Measurements from ENCODE around the gene PSAP. TPM values are rescaled to one million over a fixed set of nuclear protein-coding genes. Genes with fewer than 3 reads are reported as not detected.
A peak's percentile ranks its signal among the peaks of the same experiment; 100 is the strongest.

The PSAP gene
- total RNA-seq, 1 donor from 2014 or later = 1,262 TPM

DNA sequence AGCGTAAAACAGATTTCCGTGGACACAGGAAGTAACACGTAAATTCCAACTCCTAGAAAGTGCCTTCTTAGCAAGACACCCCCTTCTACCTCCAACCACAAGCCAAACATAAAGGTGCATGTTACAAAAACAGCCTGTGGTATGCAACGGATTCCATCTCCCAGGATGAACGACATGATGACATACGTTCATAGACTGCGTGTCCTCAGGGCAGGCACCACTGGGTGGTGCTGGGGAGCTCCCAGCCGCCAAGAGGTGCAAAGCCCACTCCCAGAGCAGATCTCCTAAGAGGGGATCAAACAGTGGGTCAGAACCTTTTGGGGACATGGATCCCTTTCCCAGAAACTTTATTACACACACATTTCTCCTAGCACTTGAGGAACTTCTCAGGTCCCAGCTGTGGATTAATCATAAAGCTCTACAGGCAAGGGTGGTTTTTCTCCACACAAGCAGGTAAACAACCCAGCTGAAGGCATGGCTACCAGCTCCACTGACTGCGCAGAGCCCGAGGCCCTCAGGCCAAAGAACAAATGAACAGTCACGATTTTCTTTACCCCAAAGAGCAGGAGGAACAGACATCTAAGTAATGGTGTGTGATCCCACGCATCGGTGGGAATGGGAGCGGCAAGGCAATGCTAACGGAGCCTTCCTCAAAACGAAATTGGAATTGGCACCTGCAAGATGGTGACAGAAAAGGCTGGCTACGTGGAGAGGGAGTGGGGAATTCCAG, 13.8 kb downstream of the PSAP start:
- H3K4me3 Mint-ChIP-seq (ENCODE audit: unreplicated experiment) = peak overlapping the region; percentile 40
- DNase-seq (ENCODE audit: extremely low spot score, unreplicated experiment) = no peak
- no peaks in the 10 kb centered on the region for H3K9me3 Mint-ChIP-seq (ENCODE audit: unreplicated experiment)
- TF ChIP-seq CTCF (IDR thresholded peaks at IDR 0.05) = peak; percentile 37
- no peaks in the 10 kb centered on the region for H3K27me3 Mint-ChIP-seq (ENCODE audit: unreplicated experiment)
- peaks cover 68% of the 10 kb centered on the region for H3K4me1 Mint-ChIP-seq (ENCODE audit: unreplicated experiment)
- H3K27ac Mint-ChIP-seq (ENCODE audit: unreplicated experiment) = peak overlapping the region; percentile 92
- peaks cover 8% of the 10 kb centered on the region for H3K36me3 Mint-ChIP-seq (ENCODE audit: unreplicated experiment)

DNA sequence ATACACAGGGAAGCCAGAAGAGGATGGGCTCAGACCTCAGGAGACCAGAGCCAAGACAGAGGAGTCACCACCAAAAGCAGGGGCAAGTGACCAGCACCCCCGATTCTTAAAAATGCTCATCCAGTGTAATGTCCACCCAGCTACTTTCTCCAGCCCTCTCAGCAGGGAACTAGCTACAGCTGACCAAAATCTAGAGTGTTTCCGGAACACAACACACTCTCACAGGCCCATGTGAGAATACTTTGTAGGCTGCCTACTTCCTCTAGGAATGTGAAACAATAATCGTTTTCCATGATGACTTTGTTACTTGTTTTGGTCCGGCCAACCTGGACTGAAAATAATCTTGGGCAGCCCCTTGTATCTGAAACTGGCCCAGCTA, 14.5 kb downstream of the PSAP start:
- Mint-ChIP-seq H3K9me3 (ENCODE audit: unreplicated experiment) (no peaks in the 10 kb centered on the region), H3K4me3 (ENCODE audit: unreplicated experiment) (peak overlapping the region; percentile 40), H3K4me1 (ENCODE audit: unreplicated experiment) (peaks cover 70% of the 10 kb centered on the region), H3K36me3 (ENCODE audit: unreplicated experiment) (peaks cover 10% of the 10 kb centered on the region), H3K27me3 (ENCODE audit: unreplicated experiment) (no peaks in the 10 kb centered on the region), H3K27ac (ENCODE audit: unreplicated experiment) (peak overlapping the region; percentile 92)
- no peak for DNase-seq (ENCODE audit: extremely low spot score, unreplicated experiment)
- no peak for TF ChIP-seq CTCF (IDR thresholded peaks at IDR 0.05)

DNA sequence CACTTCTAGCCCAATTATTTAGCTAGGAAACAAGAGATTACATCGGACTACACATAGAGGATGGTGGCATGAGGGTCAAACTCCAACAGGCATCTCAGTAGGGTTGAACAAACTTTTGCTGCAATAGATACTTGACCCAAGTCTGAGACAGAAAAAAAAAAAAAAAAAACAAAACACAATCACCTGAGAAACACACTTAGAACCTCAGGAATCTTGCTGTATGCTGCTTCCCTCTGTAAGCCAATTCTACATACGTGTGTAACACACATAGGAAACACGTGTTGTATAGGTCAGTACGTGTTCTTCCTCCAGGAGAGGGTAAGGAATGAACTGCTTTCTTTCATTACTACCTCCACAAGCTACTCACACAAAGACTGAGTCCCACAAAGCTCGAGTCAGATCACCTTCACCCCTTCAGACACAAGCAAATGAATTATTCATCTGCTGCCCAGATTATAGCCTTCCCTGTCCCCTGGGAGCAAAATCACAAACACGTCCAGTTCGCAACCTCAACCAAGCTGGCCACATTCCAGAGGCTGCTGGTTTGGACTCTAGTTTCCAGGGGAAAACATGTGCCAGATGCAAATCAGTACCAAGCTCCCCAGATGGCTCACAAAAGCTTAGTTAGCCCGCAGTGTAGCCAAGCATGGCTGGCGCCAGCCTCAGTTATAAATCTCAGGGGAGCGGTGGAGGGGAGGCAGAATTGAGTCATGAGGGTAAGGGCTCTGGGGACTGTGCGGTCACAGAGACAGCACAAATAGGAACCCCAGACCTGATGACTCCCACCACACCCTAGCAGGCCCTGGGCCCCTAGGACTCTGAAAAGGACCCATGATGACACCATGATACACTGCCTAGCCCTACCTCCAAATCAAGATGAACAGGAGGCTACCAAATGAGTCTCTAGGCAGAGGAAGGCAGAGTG, 15.1 kb downstream of the PSAP start:
- peaks cover 67% of the 10 kb centered on the region for H3K4me1 Mint-ChIP-seq (ENCODE audit: unreplicated experiment)
- H3K4me3 Mint-ChIP-seq (ENCODE audit: unreplicated experiment) = peak overlapping the region; percentile 36
- H3K27ac Mint-ChIP-seq (ENCODE audit: unreplicated experiment) = peak overlapping the region; percentile 92
- no peaks in the 10 kb centered on the region for H3K9me3 Mint-ChIP-seq (ENCODE audit: unreplicated experiment)
- H3K36me3 Mint-ChIP-seq (ENCODE audit: unreplicated experiment) = peaks cover 15% of the 10 kb centered on the region
- no peaks in the 10 kb centered on the region for H3K27me3 Mint-ChIP-seq (ENCODE audit: unreplicated experiment)
- TF ChIP-seq CTCF (IDR thresholded peaks at IDR 0.05) = no peak
- DNase-seq (ENCODE audit: extremely low spot score, unreplicated experiment) = peak; percentile 90

DNA sequence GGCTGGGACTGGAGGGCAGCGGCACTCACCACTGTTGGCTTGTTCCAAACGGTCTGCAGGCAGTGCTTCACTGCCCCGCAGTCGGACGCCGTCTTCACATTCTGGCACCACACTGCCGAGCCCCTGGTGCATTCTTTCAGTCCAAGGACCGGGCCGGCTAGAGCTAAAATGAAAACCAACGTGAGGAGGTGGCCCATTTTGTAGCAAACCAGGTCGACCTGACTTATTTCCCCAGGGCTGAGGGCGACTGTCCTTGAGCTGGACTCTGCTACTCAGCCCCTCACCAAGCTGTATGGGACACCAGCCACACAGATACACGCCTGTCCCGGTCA, 16.7 kb downstream of the PSAP start:
- no peak overlapping the region for H3K27ac Mint-ChIP-seq (ENCODE audit: unreplicated experiment)
- H3K36me3 Mint-ChIP-seq (ENCODE audit: unreplicated experiment) = peaks cover 29% of the 10 kb centered on the region
- H3K9me3 Mint-ChIP-seq (ENCODE audit: unreplicated experiment) = no peaks in the 10 kb centered on the region
- H3K27me3 Mint-ChIP-seq (ENCODE audit: unreplicated experiment) = no peaks in the 10 kb centered on the region
- peaks cover 51% of the 10 kb centered on the region for H3K4me1 Mint-ChIP-seq (ENCODE audit: unreplicated experiment)
- no peak for TF ChIP-seq CTCF (IDR thresholded peaks at IDR 0.05)
- no peak overlapping the region for H3K4me3 Mint-ChIP-seq (ENCODE audit: unreplicated experiment)
- DNase-seq (ENCODE audit: extremely low spot score, unreplicated experiment) = no peak

Measured in osteocyte (in vitro differentiated cells).